ENCODE measurements around the gene MRPL37.

The MRPL37 gene

DNA sequence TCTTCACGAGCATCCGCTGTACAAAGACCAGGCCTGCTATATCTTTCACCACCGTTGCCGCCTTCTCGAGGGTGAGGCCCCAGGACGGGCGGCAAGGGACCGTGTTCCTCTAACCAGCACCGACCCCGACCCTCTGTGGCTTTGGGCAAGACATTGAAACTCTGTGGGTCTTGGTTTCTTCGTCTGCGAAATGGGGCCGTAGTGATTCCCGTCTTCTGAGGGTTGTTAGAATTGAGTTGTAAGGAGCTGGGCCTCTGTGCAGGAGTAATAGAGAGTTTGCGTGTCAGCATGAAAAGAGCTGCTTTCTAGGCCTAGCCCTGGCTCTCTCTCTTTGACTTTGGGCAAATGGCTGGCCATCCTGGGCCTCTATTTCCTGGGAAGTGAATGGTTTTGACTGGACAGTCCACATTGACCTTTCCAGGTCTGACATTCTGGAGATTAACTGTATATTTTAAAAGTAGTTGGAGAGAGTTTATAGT, 591 bp downstream of the MRPL37 start:
- TF ChIP-seq FOXP2 (optimal IDR thresholded peaks at IDR 0.05; ENCODE audit: borderline replicate concordance, extremely low read depth, extremely low read length, insufficient read depth) (no peak), SIN3A (IDR thresholded peaks at IDR 0.05; ENCODE audit: borderline replicate concordance, insufficient read depth, low read length) (no peak), TAF1 (IDR thresholded peaks at IDR 0.05; ENCODE audit: borderline replicate concordance, insufficient read depth, low read length) (no peak)
- TF ChIP-seq, protein P1, sequence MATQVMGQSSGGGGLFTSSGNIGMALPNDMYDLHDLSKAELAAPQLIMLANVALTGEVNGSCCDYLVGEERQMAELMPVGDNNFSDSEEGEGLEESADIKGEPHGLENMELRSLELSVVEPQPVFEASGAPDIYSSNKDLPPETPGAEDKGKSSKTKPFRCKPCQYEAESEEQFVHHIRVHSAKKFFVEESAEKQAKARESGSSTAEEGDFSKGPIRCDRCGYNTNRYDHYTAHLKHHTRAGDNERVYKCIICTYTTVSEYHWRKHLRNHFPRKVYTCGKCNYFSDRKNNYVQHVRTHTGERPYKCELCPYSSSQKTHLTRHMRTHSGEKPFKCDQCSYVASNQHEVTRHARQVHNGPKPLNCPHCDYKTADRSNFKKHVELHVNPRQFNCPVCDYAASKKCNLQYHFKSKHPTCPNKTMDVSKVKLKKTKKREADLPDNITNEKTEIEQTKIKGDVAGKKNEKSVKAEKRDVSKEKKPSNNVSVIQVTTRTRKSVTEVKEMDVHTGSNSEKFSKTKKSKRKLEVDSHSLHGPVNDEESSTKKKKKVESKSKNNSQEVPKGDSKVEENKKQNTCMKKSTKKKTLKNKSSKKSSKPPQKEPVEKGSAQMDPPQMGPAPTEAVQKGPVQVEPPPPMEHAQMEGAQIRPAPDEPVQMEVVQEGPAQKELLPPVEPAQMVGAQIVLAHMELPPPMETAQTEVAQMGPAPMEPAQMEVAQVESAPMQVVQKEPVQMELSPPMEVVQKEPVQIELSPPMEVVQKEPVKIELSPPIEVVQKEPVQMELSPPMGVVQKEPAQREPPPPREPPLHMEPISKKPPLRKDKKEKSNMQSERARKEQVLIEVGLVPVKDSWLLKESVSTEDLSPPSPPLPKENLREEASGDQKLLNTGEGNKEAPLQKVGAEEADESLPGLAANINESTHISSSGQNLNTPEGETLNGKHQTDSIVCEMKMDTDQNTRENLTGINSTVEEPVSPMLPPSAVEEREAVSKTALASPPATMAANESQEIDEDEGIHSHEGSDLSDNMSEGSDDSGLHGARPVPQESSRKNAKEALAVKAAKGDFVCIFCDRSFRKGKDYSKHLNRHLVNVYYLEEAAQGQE (IDR thresholded peaks at IDR 0.05; ENCODE audit: insufficient read depth in 1 of 2, low read depth in 2 of 2, low read length in 2 of 2), result no peak

DNA sequence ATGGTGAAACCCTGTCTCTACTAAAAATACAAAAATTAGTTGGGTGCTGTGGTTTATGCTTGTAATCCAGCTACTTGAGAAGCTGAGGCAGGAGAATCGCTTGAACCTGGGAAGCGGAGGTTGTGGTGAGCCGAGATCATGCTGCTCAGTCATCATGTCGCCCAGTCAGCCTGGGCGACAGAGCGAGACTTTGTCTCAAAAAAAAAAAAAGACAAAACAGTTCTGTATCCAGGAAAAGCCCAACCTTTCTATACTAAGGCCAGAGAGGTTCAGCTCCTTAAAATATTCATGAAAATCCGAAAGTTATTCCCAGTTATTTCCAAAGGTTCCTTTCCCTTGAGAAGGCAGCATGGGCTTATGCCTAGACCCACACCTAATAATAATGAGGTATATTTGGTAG, 4.2 kb downstream of the MRPL37 start:
- TF ChIP-seq FOXP2 (optimal IDR thresholded peaks at IDR 0.05; ENCODE audit: borderline replicate concordance, extremely low read depth, extremely low read length, insufficient read depth), result no peak
- no peak for TF ChIP-seq POLR2AphosphoS5 (IDR thresholded peaks at IDR 0.05; ENCODE audit: low read depth, low read length)
- TF ChIP-seq, protein P1 (IDR thresholded peaks at IDR 0.05; ENCODE audit: insufficient read depth in 1 of 2, low read depth in 2 of 2, low read length in 2 of 2), result no peak
- no peak for TF ChIP-seq SIN3A (IDR thresholded peaks at IDR 0.05; ENCODE audit: borderline replicate concordance, insufficient read depth, low read length)
- no peak for TF ChIP-seq TAF1 (IDR thresholded peaks at IDR 0.05; ENCODE audit: borderline replicate concordance, insufficient read depth, low read length)

DNA sequence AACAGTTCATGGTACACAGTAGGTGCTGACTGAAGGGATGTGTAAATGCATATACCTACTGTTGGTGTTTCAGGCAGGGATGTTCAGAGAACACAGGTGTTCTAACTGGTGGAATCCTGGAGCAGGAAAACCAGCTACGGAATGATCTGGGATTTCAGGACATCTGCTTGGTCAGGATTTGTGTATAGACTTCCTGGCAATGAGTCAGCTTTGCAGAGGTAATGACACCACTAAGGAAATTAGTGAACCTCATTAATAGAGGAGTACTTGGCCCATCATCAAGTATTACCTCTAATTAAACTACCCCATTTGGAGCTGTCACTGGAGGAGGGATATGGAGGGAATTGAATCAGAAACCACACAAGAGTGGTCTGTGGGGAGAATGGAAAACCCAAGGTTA, 7.3 kb downstream of the MRPL37 start:
- TF ChIP-seq, protein P1 (IDR thresholded peaks at IDR 0.05; ENCODE audit: insufficient read depth in 1 of 2, low read depth in 2 of 2, low read length in 2 of 2), result no peak
- no peak for TF ChIP-seq FOXP2 (optimal IDR thresholded peaks at IDR 0.05; ENCODE audit: borderline replicate concordance, extremely low read depth, extremely low read length, insufficient read depth)
- no peak for TF ChIP-seq POLR2AphosphoS5 (IDR thresholded peaks at IDR 0.05; ENCODE audit: low read depth, low read length)

DNA sequence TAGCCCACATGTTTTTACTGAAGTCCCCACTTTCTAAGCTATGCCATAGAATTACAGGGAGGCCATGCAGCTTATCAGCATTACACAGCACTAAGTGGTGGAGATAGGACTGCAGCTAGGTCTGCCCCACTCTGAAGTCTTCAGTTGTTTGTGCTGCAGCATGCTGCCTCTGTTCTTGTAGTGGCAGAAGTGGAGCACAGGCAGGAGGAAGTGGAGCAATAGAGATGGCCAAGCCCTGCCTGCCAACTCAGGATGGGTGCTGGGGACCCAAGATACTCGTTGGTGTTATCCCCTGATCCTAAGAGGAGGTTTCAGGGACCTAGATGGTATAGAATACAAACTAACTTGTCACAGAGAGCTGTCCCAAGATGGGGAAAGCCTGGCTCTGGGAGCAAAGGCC, 12.9 kb downstream of the MRPL37 start:
- TF ChIP-seq POLR2AphosphoS5 (IDR thresholded peaks at IDR 0.05; ENCODE audit: low read depth, low read length), result no peak
- TF ChIP-seq, protein P1 (IDR thresholded peaks at IDR 0.05; ENCODE audit: insufficient read depth in 1 of 2, low read depth in 2 of 2, low read length in 2 of 2), result no peak
- TF ChIP-seq FOXP2 (optimal IDR thresholded peaks at IDR 0.05; ENCODE audit: borderline replicate concordance, extremely low read depth, extremely low read length, insufficient read depth), result no peak
- TF ChIP-seq TAF1 (IDR thresholded peaks at IDR 0.05; ENCODE audit: borderline replicate concordance, insufficient read depth, low read length), result no peak
- no peak for TF ChIP-seq SIN3A (IDR thresholded peaks at IDR 0.05; ENCODE audit: borderline replicate concordance, insufficient read depth, low read length)

DNA sequence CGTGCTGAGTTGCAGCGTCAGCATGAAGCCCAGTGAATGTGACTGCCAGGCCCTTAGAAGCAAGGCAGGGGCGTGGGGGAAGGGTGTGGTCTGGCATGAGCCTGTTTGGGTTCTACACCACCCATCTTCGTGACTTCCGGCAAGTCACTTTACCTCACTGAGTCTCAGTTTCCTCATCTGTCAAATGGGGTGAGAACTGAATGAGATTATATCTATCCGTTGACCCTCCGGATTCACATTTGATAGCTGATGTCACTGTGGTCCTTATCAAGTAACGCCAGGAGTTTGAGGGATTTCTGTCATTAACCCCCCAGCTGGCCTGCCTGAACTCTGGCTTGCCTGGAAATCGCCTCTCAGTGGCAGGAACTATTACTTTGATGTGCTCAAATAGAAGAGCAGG, 15.6 kb downstream of the MRPL37 start:
- TF ChIP-seq TAF1 (IDR thresholded peaks at IDR 0.05; ENCODE audit: borderline replicate concordance, insufficient read depth, low read length), result no peak
- TF ChIP-seq, protein P1 (IDR thresholded peaks at IDR 0.05; ENCODE audit: insufficient read depth in 1 of 2, low read depth in 2 of 2, low read length in 2 of 2), result no peak
- no peak for TF ChIP-seq SIN3A (IDR thresholded peaks at IDR 0.05; ENCODE audit: borderline replicate concordance, insufficient read depth, low read length)
- no peak for TF ChIP-seq POLR2AphosphoS5 (IDR thresholded peaks at IDR 0.05; ENCODE audit: low read depth, low read length)
- TF ChIP-seq FOXP2 (optimal IDR thresholded peaks at IDR 0.05; ENCODE audit: borderline replicate concordance, extremely low read depth, extremely low read length, insufficient read depth), result no peak

Data from PFSK-1 (cell line).